ENCODE results near the gene SYCP2L. TPM values are rescaled to one million over a fixed set of nuclear protein-coding genes. Genes with fewer than 3 reads are reported as not detected.

SYCP2L gene
- total and polyA plus RNA-seq, 2 of the 8 experiments (the other 6 are each of a cell fraction or from before 2014, with no cell fraction given), result 1.7 to 4.2 TPM

GRCh38 chr6:10939840-10940239, 53.0 kb downstream of the SYCP2L start:
- Histone ChIP-seq H3K18ac (ENCODE audit: extremely low read depth, low read length) (no peak overlapping the region), H3K4me3 (ENCODE audit: extremely low read depth in 1 of 4, insufficient read depth in 2 of 4, low read depth in 3 of 4, low read length in 4 of 4) (no peak overlapping the region), H4K20me1 (replicated peaks in 1 of 2; ENCODE audit: control insufficient read depth in 1 of 2, insufficient read depth in 2 of 2, low read length in 2 of 2) (no peaks in the 10 kb centered on the region), H4K8ac (ENCODE audit: extremely low read depth, insufficient read depth, low read length) (no peak overlapping the region), H2BK20ac (ENCODE audit: low read length) (no peak overlapping the region), H3K4me1 (replicated peaks in 1 of 4; ENCODE audit: control insufficient read depth in 3 of 4, insufficient read depth in 4 of 4, low read length in 3 of 4) (no peaks in the 10 kb centered on the region), H4K91ac (replicated peaks; ENCODE audit: insufficient read length, low read length) (no peak overlapping the region), H3K36me3 (ENCODE audit: control insufficient read depth in 2 of 4, insufficient read depth in 4 of 4, low read length in 3 of 4) (no peaks in the 10 kb centered on the region), H3K14ac (ENCODE audit: insufficient read length) (no peak overlapping the region), H2BK5ac (ENCODE audit: low read depth, low read length) (no peak overlapping the region), H3K4ac (replicated peaks; ENCODE audit: insufficient read length, low read depth, low read length) (no peak overlapping the region), H3K23ac (ENCODE audit: insufficient read length) (no peak overlapping the region), H3K79me1 (ENCODE audit: low read depth, low read length) (no peaks in the 10 kb centered on the region), H3K4me2 (ENCODE audit: insufficient read depth in 1 of 2, low read depth in 2 of 2, low read length in 2 of 2) (no peak overlapping the region), H2AFZ (ENCODE audit: low read length) (no peak overlapping the region), H3K27me3 (replicated peaks in 1 of 4; ENCODE audit: control insufficient read depth in 3 of 4, extremely low read depth in 1 of 4, insufficient read depth in 3 of 4, low read length in 3 of 4) (no peaks in the 10 kb centered on the region), H3K9ac (replicated peaks in 1 of 4; ENCODE audit: extremely low read depth in 1 of 4, low read depth in 3 of 4, low read length in 3 of 4) (no peak overlapping the region), H2BK12ac (ENCODE audit: low read depth, low read length) (no peak overlapping the region), H3K23me2 (ENCODE audit: low read depth, low read length) (no peaks in the 10 kb centered on the region), H2BK120ac (replicated peaks; ENCODE audit: low read depth, low read length) (no peak overlapping the region), H4K5ac (ENCODE audit: insufficient read length, low read depth, low read length) (no peak overlapping the region), H3K27ac (ENCODE audit: low read depth, low read length) (no peak overlapping the region), H2BK15ac (ENCODE audit: low read length) (no peak overlapping the region), H2AK5ac (ENCODE audit: low read depth, low read length) (no peak overlapping the region), H3K79me2 (ENCODE audit: control insufficient read depth in 1 of 2, insufficient read depth in 2 of 2, low read length in 2 of 2) (no peaks in the 10 kb centered on the region), H3K9me3 (ENCODE audit: insufficient read depth in 2 of 2, low read depth in 1 of 2, low read length in 1 of 2) (no peaks in the 10 kb centered on the region), H3K56ac (replicated peaks; ENCODE audit: insufficient read length, low read depth, low read length) (no peak overlapping the region)
- WGBS, 2 experiments (ENCODE audit: extremely low coverage in 1 of 2, insufficient coverage in 1 of 2, insufficient read length in 1 of 2, insufficient replicate concordance in 2 of 2, low coverage in 1 of 2, low lambda C conversion rate in 2 of 2, missing lambda C conversion rate in 1 of 2), result 89% methylated on average over 2 of the region's 2 CpGs; no CpG with 5 or more reads in 1 of the 2 experiments
- no peak for DNase-seq (ENCODE audit: low read depth in 1 of 2, low spot score in 2 of 2)
- CTCF ChIA-PET (ENCODE audit: partially characterized antibody), result interaction anchor here (2.0 kb wide), 1 partner anchor 14 kb away, joined by 8 read pairs; no protein-coding TSS in a partner anchor
- TF ChIP-seq CTCF (IDR thresholded peaks at IDR 0.05; ENCODE audit: control extremely low read depth in 1 of 3, insufficient read depth in 1 of 3, low read depth in 1 of 3, low read length in 3 of 3) (no peak), RNF2 (IDR thresholded peaks at IDR 0.05; ENCODE audit: borderline replicate concordance, low read depth, low read length, missing control alignments, poor library complexity, severe bottlenecking) (no peak), JUND (IDR thresholded peaks at IDR 0.05; ENCODE audit: low read length) (no peak)
- no peak for FAIRE-seq
- POLR2A ChIA-PET (ENCODE audit: partially characterized antibody), result no interaction called here
